NCI-H1436 treated with DMSO at 0.1 percent for 48 hours (cell line): ENCODE results near the gene RSRC1.
"Not testable (repeated sequence)": the region's sequence is repeated elsewhere in the genome, so short reads cannot be mapped to it uniquely, and the experiment has no call there.

Experiments used
- DNase-seq: peaks from one replicate; lab custom pipeline; 2025; lab: John Stamatoyannopoulos, UW

The RSRC1 gene, protein sequence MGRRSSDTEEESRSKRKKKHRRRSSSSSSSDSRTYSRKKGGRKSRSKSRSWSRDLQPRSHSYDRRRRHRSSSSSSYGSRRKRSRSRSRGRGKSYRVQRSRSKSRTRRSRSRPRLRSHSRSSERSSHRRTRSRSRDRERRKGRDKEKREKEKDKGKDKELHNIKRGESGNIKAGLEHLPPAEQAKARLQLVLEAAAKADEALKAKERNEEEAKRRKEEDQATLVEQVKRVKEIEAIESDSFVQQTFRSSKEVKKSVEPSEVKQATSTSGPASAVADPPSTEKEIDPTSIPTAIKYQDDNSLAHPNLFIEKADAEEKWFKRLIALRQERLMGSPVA

DNA sequence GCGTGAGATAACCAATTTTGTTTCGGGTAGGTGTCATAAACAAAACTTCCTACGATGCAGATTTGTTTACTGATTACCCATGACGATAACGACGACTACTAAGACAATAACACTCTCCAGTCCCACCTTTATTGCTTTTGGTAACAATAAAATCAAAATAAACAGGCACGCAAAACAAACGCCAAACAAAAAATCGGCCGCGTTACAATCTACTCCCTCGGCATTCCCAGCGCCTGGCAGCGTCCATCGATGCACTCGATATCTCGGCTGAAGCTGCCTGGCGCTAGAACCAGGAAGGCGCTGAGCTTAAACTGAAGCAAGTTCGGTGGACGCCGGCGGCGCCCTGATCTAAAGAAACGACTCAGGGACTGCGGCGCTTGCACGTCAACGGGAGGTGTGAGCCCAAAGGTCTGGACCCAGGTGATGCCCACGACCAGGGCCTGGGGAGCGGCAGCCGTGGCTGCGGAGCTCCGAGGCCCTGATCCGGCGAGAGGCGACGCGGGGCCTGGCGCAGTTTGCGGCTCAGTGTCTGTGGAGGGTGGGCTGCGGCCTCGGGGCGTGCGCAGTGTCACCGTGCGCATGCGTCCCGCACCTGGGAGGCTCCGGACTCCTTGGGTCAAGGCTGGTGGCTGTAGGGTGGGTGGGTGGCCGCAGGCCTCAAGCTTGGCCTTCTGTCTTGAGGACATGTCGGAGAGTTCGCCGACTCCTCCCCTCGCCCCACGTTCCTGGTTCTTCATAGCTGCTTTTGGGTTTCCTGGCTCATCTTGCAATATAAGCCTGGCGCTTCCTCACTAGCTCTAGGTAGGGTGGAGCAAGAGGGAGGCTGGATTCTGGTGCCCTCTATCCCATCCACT lies at the start of gene RSRC1:
Gene RSRC1, plus strand, starts transcription at position 286 of the 854 bp plus-strand sequence. CDS start 12,016 bp downstream, outside the sequence.
- peak; percentile 35 for DNase-seq

DNA sequence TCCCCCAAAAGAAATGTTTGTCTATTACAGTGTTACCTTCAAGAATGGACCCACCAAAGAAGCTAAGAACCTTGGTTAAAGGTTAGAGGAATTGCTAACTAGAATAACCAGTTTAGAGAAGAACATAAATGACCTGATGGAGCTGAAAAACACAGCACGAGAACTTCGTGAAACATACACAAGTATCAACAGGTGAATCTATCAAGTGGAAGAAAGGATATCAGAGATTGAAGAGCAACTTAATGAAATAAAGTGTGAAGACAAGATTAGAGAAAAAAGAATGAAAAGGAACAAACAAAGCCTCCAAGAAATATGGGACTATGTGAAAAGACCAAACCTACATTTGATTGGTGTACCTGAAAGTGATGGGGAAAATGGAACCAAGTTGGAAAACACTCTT lies 44.3 kb upstream of the RSRC1 start:
- DNase-seq: not testable (repeated sequence)

DNA sequence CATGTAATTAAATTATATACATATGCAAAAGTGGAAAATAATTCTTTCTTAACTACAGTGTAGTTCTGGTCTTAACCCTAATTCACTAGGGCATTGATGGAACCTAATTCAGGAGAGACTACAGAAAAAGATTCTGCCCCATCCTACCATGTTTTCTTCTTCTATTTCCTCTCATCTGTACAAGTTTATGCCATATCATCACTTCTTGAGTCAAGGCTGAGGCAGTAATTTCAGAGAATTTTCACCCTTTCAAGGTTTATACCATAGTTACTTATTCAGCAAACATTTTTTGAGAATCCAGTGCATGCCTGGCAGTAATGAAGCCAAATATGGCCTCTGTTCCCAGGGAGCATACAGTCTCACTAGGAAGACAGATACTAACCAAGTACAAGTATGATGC lies 37.1 kb upstream of the RSRC1 start:
- DNase-seq: no peak

DNA sequence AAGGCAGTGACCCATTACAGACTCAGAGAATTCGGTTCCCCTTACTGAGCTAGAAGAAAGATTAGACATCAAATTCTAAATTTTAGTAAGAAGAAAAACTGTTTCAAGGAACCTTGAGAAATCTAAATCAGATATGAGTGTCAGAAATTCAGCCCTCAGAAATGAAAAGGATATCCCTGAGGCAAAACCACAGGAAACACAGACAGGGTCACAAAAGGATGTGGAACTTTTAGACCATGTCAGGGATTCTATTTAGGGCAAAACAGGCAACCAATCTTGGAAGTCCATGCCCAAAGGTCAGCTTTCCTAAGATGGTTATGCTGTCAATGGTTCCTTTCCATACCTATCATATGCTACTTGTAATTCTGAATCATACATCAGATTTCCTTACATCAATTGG lies 35.3 kb upstream of the RSRC1 start:
- DNase-seq: no peak

DNA sequence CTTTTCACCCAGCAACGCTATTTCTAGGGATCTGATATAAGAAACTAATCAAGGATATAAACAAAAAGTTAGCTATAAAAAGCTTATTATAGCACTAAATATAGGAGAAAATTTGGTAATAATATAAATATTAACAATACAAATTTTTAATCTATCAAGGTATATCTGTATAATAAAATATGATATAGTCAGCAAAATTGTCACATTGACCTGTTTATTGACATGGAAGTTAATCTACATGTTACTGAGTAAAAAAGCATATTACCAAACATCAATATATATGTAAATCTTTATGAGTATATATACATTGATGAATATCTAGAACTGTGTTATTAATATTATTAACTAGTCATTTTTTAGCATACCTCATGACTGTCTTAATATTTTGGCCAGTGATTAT lies 30.3 kb upstream of the RSRC1 start:
- DNase-seq: no peak

DNA sequence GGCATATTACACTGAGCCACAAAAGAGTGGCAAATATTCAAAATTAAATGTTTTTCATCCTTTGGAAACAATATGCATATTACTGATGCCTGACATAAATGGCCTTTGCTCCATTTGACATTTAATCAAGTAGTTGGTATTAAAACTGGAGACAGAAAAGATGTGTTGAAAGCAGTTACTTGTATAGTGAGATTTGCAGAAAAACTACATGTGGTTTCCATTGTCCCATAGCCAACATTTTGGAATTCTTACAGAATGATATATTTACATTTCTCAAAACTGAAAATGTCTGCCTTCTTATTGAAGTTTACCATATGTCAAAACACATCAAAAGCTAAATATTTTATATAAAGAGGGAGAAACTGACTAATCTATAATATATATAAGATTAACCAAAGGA lies 25.2 kb upstream of the RSRC1 start:
- DNase-seq: no peak

DNA sequence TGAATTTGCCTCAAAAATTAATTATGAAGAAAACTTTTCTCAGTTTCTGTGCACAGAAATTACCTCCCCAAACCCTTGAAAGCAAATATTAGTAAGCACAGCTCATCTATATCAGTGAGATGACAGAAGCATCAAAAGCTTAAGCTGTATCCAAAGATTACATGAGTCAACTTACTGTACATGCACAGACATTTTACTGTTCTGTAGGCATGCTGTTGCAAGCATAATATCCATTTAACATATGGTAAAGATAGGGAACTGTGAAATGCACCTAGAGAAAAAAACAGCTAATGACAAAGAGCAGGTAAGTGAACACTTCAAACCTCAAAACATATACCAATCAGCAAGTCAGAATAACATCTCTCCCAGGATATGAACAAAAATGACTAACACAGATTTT lies 24.5 kb upstream of the RSRC1 start:
- no peak for DNase-seq

DNA sequence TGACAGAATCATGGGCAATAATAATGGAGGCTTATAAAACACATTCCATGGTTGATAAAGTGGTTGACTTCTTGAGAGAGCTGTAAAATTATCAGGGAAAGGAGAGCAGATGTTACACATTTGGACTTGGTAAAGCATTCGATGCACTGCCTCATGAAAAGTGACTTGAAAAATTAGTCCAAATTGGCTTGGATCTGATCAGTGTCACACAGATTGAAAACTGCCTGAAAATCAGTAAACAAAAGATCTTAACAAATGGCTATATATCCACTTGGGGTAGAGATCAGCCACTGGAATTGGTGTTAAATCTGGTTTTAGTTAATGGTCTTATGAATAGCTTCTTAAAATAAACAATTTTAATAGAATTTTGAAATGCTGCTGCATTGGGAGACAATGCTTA lies 24.0 kb upstream of the RSRC1 start:
- no peak for DNase-seq

DNA sequence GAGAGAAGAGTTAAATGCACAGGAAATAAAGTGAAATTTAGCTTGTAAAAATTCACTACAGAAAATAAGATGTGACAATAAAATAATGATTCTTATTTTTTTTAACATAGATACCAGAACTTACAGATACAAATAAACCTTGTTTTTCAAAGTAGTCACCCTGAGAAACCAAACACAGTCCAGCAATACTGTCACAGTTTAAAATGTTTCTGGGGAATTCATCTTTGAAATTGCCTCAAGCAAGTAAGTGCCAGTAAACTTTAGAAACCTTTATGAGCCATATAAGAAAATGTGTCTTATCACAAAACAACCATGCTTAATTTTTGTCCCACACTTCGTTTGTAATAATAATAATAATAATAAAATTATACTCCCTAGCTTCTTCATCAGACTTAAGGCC lies 23.5 kb upstream of the RSRC1 start:
- no peak for DNase-seq

DNA sequence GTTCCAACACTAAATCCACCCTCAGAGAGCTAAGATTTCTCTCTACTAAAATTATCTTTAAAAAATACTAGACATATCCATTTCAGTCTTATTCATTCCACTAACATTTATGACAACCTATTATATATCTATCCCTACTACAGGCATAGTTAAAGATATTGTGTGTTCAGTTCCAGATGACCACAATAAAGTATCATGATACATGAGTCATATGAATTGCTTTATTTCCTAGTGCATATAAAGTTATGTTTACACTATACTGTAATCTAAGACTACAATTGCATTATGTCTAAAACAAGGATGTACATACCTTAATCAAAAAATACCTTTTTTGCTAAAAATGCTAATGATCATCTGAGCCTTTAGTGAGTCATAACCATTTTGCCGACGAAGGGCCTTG lies 23.1 kb upstream of the RSRC1 start:
- DNase-seq: no peak

DNA sequence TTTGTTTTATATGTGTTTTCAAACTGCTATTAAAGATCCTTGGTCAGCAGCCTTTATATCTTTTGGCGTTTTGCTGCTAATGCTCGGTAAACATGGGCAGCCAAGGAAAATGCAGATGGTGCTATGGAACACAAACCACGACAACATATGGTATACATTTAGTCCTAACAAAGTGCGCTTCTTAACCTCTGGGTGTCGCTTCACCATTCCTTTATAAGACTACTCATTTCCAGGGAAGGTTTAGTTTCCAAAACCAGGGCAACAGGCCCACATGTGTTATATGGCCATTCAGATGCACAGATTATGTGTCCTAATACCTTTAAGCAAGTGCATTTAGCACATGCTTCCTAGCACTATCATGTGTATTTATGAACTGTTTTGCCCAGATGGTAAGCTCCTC lies 18.4 kb upstream of the RSRC1 start:
- no peak for DNase-seq

DNA sequence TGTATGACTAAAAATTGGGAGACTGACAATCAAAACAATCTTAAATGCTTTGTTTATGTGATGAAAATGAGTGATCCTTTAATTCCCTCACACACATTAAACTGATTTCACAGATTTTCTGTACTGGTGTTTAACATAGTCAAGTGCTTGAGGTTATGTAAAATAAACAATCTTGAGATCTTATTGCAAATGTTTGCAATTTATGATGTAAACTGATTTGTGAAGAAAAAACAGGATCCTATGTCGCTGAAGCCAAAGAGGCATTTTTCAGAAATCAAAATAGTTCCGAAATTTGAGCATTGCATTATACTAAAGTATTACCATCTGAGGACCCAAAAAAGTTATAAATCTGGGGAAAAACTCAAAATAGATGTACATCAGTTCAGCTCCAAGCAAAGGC lies 16.4 kb upstream of the RSRC1 start:
- DNase-seq: no peak

DNA sequence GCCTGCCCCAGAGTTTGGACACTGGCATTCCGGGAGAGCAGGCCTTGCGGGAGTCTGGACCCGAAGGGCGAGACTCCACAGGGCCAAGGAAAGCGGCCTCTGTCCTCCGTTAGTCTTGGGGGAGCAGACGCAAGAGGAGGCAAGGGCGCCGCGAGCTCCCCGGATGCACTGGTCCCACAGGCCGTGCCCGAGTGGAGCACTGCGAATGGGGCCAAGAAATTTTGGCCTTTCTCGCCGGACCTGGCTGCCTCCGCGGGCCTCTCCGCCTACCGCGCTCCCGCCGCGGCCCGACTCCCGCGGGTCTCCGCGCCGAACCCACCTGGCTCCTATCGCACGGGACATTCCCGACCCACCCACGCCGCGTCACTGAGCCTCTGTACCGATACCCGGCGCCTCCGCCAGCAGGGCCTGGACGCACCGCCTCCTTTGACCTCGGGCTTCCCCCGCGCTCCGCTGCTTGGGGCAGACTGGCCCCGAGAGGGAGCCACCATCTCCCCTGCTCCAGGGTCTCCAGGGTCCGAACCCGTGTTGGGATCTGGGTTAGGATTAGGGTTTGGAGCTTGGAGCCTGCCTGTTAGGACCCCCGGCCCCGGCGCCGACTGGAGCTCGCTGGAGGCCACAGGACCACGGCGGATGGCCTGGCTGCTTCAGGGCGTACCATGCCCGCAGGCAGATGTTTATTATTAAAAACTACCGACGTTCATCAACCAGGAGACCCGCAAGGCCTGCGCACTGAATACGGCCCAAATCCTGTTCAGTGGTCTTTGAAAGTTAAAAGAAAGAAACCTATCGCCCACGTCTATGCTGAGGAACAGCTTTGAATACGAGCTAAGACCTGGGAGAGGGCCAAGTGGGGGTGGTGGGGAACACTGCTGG lies 15.4 kb upstream of the RSRC1 start:
- no peak for DNase-seq

DNA sequence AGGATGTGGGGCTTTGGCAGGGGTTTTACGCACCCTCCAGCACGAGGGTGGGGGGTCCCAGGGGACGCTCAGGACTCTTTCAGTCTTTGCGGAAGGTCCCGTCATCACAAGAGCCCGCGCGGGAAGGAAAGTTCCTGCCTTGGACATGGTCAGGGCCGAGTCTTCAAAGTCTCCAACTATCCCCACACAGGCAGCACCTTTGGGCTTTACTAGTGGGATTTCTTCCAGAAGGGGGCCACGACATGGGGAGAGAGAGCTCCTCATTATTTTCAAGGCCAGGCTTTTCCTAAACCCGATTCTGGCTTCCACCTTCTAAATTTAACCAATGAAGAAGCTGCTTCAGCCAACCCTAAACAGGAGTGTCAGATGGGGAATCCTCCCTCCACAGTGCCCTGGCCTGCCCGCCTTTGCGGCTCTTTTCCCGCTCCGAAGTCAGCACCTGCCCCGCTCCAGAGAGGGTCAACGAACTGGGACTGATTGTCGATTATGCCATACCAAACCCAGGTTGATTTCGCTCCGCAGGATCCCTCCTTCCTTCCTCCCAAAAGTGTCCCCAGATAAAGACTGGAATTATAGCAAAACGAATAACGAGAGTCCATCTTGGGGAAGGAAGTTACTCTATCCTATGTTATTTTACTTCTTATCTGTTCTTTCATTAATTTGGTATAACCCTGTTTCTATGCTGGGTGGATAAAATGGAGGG lies 14.6 kb upstream of the RSRC1 start:
- no peak for DNase-seq

DNA sequence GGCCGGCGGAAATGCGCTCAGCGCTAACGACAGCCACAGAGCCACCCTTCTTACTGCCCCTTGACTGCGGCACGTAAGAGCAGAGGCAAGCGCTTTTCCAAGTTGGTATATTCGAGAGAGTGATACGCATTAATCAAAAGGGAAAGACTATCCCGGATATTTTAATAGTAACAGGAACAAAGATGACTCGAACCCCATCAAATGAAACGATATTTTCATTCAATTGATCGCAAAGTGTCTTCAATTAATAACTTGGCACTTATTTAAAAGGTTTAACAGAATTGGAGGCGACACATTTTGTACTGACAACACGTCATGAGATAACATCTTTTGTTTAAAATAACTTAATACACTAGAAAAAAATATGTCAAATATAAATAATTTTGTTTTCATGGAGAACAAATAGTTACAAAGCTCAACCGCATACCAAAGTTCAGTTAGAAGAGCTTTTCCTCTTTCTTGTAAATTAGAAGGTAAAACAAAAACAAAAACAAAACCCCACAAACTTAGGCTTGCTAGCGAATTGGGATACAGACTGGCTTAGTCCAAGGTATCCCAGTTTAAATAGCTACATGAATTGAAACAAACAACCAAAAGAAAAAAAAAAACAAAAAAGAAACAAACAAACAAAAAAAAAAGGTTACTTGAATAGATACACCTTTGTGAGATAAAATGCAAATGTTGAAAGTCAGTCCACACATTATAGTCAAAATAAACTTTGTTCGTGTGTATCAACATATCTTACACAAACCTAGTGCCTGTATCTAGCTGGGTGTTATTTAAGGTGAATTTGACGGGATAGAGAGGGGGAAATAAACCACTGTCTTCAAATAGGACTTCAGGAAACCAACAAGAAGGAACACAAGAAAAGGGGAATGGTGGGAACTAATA lies 13.8 kb upstream of the RSRC1 start:
- DNase-seq: no peak

DNA sequence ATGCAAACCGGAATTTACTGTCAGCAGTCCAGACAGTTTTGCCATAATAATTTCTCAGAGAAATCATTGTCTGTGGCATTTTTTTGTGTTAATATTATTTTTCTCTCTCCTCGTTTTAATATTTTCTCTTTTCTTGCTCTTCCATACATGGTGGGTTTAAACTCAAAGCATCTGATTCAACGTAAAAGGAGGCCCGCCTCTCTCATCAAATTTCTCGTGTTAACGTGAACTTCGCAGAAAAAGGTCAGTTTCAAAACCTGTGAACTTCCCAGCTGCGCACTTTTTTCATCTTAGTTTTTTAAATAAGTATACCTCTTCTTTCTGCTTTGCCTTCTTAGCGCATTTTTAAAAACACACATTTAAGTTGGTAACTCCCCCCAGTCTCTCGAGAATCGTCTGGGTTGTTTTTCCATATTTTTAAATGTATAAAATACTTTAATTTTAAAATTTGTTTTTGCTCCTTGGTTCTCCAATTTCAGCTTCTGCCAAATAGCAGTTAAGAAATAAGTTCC lies 12.8 kb upstream of the RSRC1 start:
- no peak for DNase-seq

DNA sequence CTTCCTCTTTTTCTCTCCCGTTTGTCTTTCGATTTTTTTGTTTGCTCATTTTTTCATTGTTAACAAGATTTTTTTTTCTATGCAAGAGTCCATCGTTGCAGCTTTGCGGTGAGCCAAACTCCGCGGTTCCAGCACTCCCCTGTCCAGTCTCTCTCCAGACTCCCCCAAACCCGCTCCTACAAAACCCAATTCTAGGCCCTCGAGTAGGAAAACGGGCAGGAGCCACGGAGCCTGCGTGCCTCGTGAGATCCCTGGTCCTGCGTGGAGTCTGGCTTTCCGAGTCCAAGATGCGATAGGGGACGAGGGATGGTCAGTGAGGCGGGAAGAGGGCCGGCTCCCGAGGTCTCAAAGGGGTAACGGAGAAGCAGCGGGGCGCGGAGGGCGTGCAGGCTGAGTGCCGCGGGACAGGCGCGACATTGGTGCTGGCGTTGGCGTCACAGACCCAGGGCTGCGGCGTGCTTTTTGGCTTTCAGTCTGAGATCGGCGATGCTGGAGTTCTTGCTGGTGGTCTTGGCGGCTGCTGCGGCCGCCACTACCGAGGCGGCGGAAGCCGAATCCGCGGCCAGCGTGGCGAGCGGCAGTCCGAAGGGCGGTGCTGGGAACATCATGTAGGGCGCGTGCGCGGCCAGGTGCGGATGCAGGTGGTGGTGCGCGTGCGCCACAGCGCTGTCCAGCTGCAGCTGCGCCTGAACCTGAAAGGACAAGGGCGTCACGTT lies 12.1 kb upstream of the RSRC1 start:
- DNase-seq: no peak

DNA sequence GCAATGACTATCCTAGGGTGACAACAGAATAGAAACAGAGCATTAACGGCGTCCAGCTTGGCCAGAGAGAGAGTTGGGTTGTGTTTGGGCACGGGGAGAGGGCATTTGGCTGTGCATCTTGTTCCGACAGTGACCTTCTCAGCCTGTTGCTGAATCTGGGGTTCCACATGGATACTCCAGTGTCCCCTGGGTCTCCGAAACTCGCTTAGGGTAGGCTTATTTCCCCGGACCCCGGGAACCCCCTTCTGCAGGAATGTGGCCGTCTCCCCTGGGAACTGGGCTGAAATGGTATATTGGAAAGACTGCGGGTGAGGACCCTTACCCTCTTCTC lies 11.6 kb upstream of the RSRC1 start:
- no peak for DNase-seq

DNA sequence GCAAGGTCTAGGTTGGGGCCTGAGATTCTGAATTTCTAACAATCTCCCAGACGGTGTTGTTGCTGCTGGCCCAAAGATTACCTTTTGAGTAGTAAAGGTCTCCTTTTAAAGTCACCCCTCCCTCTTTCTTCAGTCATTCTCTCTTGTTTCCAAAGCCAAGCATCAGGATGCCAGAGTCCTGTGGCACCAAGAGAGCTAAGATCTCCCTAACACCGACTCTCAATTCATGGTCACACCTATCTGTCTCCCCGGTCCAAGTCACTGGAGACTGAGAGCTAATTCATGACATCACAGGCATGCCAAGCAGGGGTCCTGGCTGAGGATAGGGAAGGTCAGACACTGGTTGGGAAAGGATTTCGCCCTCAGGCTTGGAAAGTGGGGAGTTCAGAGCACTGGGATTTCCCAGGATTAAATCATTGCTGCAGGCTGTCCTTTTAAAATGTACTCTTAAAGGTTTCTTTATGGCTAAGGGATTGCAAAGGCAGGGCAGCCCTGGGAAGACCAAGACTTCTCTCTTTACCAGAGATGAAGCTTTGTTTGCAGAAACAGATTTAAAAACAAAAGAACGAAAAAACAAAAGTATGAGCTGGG lies 11.0 kb upstream of the RSRC1 start:
- DNase-seq: no peak

DNA sequence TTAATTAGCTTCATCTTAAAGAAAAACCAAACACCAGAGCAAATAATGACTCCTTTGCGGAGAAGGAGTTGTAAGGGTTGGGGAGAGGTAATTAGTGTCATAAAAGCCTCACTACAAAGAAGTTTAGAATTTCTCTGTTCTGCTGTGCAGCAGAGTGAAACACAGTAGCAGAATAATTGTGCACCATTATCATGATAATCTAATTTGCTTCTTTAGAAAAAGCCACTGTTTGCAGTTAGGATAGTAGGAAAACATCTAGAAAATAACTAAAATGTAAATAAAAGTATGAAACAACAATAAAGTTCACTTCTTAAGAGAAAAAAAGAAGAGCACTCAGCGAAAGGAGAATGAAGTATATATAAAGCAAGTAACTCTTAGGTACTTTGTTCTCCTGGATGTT lies 9.2 kb upstream of the RSRC1 start:
- DNase-seq: no peak
